GM19023 (cell line): ENCODE results near the gene IRX6.

Experiments
- ATAC-seq: cut with Tn5 transposase; IDR thresholded peaks from one replicate; pipeline ENCODE4 v1.9.1; 2021; ENCODE audit warnings: mild to moderate bottlenecking, moderate library complexity; ENCODE audit not compliant: unreplicated experiment

The IRX6 gene

DNA sequence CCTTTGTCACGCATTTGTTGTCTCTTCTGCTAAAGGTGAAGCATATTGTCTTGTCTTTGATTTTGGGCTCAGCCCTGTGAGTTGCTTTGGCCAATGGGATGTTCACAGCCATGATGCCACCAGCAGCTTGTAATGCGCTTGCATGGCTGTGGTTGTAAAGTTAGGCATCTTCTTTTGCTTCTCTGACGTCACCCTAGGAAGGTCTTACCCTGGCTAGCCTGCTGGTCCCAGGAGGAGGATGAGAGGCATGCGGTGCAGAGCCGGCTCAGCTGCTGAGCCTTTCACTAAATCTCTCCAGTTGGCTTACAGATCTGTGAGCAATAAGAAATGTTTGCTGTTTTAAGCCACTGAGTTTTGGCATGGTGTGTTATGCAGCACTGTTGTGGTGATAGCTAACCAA lies 40.8 kb downstream of the IRX6 start:
- no peak for ATAC-seq

DNA sequence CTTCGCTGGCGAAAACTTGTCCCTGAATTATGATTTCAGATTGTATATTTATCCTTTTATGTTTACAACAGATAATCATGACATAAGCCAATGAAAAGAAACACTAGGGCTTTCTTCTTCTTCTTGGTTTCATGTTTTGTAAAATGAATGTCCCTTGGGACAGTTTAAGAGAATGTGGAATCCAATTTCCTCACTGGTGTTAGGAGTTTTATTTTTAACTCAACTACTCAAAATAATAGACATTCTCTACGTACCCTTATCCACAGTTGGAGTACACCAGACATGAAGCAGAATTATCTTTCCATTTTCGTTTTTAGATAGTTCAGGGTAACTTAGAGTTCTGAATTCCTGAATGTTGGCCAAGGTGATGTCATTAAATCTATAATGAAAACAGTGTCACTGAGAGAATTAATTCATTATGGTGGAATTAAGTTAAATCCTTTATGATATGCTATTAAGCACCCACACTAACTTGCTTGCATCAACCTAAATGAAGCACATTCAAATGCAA lies 43.4 kb downstream of the IRX6 start:
- ATAC-seq = no peak

DNA sequence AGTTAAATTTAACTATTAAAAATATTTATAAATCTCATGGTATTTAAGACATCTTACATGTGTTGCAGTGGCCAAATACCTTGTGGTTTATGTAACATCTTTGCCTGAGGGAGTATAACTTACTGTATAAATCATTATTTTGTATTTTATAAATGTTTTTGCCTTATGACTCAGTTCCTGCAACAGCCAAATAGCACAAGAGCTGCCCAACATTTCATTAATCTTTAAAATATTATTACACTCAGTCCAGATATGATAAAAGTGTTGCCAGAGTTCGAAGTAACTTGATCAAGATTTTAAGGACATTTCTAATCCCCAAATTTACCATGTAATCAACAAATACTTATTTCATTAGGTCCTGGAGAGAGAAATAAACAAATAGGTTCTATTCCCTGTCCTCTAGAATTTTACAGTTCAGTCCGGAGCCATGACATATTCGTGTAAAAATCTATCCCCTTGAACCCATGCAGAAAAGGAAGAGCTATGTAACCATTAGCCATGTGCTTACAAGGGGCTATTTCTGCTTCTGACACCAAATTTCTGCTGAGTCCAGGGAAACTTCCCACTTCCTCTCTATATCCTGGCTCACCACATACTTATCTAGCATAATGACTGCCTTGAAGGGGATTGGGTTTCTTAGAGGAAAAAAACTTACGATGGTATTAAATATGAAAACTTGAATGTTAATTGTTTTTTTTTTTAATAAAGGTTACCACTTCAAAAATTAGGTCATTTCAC lies 44.0 kb downstream of the IRX6 start:
- ATAC-seq = no peak

DNA sequence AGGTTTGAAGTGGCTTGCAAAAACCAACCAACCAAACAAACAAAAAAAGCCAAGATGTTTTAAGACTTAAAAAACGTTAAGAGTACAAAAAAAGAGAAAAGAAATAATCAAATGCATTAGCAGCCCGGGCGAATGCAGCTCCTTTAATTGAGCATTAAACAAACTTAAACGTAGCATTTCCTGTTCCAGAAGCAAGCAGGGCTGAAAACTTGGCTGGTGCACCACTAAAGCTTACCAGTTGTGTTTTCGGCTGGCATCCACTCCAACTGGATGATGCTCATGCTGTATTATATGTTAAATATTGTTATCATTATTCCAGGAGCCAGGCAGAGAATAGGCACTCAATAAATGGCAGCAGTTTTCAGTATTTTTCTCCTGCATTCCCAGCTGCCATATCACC lies 45.1 kb downstream of the IRX6 start:
- ATAC-seq = no peak

DNA sequence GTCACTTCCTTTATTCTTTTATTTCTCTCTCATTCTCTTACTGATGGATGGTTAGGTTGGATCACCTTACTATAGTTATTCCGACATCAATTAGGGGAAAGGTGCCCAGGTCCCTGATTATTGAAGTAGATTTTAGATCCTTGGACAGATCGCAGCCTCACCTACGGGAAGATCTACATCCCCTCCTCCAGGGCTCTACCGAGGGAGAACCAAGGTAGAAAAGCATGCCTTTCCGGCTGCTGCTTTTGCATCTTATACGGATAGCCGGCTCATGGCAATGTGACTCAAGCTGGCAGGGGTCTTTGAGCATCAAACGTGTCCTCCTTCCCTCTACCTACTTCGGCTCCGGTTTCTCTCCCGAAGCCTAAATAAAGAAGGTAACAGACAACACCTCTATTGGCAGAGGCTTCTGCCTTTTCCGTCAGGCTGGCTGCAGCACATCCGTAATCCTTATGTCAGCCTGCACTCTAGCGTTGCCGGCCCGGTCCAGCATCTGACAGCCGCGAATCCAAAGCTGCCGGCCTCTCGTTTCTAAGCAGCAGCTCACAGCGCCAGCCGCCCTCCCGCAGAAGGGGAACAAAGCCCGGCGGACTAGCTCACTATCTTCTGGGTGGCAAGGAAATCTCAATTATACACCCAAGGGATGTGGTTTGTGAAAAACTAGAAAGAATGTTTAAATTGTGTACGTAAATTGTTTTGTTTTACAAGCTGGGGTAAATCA lies 46.9 kb downstream of the IRX6 start:
- no peak for ATAC-seq

DNA sequence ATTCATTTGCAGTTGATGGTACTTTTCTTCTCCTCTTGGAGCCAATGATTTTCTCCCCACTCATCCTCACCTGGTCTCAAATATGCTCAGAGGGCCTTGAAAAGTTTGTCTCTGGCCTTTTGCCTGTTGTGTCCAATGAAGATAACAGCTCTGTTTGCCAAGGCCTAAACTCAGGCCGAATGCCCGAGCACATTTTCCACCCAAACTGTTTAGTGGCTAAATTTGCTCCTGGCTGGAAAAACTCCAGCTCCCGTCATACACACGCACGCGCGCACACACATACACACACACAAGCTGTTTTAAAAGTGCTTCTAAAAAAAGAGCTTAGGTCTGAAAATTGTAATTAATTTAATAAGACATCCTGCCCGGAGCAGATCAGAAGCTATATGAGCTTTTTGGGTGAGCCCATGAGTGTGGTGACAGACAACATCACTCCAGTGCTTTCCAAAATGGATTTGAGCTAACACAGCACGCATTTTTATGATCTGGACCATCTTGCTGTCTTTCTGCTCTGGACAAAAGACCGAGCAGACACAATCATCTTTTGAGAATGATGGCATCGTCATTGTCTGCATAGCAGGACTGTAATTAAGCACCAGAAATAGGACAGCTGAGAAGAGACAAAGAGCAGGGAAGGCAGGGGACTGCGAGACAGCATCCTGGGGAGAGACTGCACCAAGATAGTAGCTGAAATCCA lies 48.9 kb downstream of the IRX6 start:
- no peak for ATAC-seq

DNA sequence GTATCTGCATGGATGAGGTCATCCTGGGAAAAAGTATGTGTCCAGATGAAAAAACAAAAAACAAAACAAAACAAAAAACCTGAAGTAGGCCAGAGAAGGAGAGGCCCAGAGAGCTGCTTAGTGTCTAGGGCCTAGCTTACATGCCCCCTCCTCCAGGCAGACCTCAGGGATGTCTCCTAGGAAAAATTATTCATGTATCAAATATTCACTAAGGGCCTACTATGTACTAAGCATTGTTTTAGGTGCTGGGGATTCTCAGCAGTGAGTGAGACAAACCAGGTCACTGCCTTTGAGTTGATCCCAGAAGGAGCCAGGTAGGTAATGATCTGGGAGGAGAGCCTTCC lies 49.5 kb downstream of the IRX6 start:
- no peak for ATAC-seq

DNA sequence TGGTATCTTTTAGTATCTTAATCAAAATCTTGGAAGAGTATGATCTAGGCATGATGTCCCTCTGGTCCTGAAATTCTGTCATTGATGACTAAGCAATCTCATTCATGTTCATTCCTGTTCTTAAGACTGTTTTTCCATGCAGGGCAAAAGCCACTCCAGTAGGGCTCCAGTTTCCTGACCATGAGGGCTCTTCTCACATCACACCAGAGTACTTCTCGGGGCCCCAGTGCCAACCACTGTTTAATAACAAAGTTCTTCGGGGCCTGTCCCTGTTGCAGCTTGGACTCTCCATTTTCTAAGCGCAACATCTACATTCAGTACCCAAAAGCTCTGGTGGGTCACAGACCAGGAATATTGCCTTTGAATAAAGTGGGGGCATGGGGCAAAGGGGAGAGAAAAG lies 52.0 kb downstream of the IRX6 start:
- no peak for ATAC-seq

DNA sequence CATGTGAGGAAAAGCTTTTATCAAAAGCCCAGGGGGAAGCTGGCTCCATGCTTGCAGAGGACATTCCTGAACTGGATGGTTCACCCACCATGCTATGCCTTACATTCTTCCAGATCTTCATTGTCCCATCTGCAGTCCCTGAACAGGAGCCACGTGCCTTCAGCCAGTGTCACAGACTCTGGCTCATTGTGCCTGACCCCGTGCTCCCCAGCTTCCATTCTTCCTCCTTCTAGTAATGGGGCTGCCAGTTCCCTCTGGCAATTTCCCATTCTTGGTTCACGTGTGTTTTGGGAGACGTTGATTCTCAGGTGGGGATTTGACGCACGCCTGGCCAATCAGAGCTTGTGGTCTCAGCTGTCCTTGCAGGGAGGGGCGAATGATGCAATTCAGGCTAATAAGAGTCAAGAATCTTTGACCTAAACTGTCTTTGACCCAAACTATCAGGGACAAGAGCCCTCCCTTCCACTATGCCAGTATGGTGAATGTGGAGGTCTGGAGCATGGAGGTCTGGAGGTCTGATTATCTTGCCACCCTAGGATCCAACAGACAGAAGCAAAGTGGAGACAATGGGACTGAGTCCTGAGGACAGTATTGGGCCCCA lies 52.7 kb downstream of the IRX6 start:
- ATAC-seq = no peak

DNA sequence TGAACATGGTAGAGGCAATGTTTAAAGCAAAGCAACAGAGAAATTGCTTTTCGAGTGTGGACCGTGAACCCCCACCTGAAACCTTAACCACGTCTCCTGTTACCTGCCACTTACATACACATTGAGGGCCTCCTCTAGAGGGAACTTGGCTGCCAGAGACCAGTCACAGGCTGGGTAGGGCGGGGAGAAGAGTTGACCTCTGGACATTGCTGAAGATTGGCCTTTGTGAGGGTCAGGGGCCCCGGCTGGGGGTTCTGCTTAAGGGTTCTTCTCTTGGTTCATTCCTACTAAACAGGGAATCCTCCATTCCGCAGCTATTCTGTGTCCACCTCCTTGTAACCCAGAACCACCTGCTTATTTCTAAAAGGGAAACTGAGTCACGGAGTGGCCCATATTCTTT lies 53.8 kb downstream of the IRX6 start:
- ATAC-seq = no peak

DNA sequence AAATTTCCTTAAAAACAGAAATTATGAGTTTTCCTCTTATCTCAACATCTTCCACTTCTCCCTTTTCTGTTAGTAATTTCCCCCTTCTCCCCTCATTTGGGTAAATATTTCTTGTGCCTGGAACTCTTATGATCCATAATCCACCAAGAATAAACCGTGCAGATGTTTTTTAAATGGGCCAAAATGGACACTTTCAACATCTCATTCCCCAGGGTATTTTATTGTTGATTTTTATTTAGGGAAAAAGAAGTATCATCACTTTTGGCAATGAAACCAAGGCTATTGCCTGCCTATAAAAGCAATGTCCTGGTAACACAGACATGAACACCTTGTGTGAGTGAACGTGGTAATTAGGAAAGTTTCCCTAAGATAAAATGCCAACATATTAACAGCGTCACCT lies 54.6 kb downstream of the IRX6 start:
- ATAC-seq = no peak

DNA sequence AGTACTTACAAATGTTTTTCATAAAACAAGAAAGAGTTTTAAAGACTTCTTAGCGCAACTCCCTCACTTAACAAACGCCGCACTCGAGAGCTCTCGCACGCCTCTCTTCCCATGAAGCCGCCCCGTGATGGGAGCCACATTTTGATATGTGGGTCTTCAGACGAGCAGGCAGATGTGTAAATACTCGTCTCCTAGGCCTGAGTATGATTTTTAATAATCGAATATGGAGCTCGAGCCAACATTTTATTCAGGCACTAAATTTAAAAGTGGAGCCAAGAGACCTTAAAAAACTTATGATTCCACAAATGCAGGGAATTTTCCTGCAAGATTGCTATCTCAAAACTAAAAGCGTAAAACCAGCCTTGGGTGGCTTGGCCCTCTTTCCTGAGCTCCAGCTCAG lies 55.4 kb downstream of the IRX6 start:
- no peak for ATAC-seq

DNA sequence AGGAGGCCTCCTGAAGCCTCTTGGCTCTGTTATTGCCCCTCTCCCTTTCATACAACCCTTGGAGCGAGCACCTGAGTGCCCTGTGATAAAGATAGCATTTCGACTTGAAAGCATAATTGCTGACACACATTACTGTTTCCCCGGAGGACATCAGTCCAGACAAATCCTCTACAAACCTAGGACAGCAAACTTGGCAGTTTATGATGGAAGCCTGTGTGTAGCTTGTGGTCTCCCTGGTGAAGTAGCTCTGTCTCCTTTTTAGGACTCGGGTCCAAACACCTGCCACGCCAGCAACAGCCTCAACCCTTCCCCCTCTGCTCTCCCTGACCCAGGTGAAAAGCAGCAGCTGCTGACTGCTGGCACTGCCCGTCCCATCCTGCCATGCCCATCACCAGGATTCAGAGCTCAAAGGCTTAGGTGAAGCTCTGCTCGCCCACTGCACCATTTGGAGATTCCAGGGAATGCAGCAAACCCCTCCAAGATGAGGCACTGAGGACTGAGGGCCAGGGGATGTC lies 55.9 kb downstream of the IRX6 start:
- ATAC-seq = no peak
